OCI-LY1 (cell line): Measurements from ENCODE around the gene IRAK1BP1.
"Not testable (repeated sequence)": the region's sequence is repeated elsewhere in the genome, so short reads cannot be mapped to it uniquely, and the experiment has no call there.

Experiments
- H2AFZ ChIP-seq: fragments of 200-600 bp; sonication (generic), shearing (Covaris generic); 2 replicates; pipeline ENCODE4 v1.6.0; 2014; ENCODE audit warnings: antibody characterized with exemption, mild to moderate bottlenecking, low read length
- H3F3A ChIP-seq: fragments of 200-600 bp; sonication (generic), shearing (Covaris generic); 2 replicates; pipeline ENCODE4 v1.6.0; 2014; ENCODE audit warnings: mild to moderate bottlenecking, antibody characterized with exemption, low read length, moderate library complexity; ENCODE audit not compliant: insufficient read depth
- H3K27ac ChIP-seq: fragments of 200-600 bp; sonication (generic); 2 replicates; pipeline ENCODE4 v1.5.1; 2014; ENCODE audit warnings: low read length, mixed run types, mild to moderate bottlenecking, low read depth; ENCODE audit not compliant: poor library complexity, severe bottlenecking
- H3K27me3 ChIP-seq: fragments of 200-600 bp; sonication (generic); 2 replicates; pipeline ENCODE4 v1.6.0; 2014; ENCODE audit warnings: antibody characterized with exemption, mild to moderate bottlenecking, low read length, moderate library complexity; ENCODE audit not compliant: insufficient read depth
- H3K36me3 ChIP-seq: fragments of 200-600 bp; sonication (generic); 2 replicates; pipeline ENCODE4 v1.6.1; 2014; ENCODE audit warnings: mild to moderate bottlenecking, antibody characterized with exemption, low read length, moderate library complexity, mixed read lengths; ENCODE audit not compliant: insufficient read depth
- H3K4me1 ChIP-seq: fragments of 200-600 bp; sonication (generic); 2 replicates; pipeline ENCODE4 v1.5.1; 2014; ENCODE audit warnings: mild to moderate bottlenecking, low read length, moderate library complexity; ENCODE audit not compliant: insufficient read depth, severe bottlenecking
- H3K4me2 ChIP-seq: fragments of 200-600 bp; sonication (generic), shearing (Covaris generic); 2 replicates; pipeline ENCODE4 v1.6.1; 2014; ENCODE audit warnings: low read length
- H3K4me3 ChIP-seq: fragments of 200-600 bp; sonication (generic); 2 replicates; pipeline ENCODE4 v1.5.1; 2014; ENCODE audit warnings: low read length, low read depth, mild to moderate bottlenecking, mixed read lengths; ENCODE audit not compliant: poor library complexity, severe bottlenecking
- H3K79me2 ChIP-seq: fragments of 200-600 bp; shearing (Covaris generic); 2 replicates; pipeline ENCODE4 v1.6.1; 2016; ENCODE audit warnings: mixed run types, low read length, mixed read lengths; ENCODE audit not compliant: insufficient read depth
- H3K9ac ChIP-seq: fragments of 200-600 bp; sonication (generic), shearing (Covaris generic); 2 replicates; pipeline ENCODE4 v1.6.1; 2014; ENCODE audit warnings: mild to moderate bottlenecking, low read length, mixed read lengths
- H3K9me2 ChIP-seq: fragments of 200-600 bp; sonication (generic), shearing (Covaris generic); 2 replicates; pipeline ENCODE4 v1.6.1; 2014; ENCODE audit warnings: low read depth, mild to moderate bottlenecking, low read length, mixed read lengths
- H3K9me3 ChIP-seq: fragments of 200-600 bp; shearing (Covaris generic); 2 replicates; pipeline ENCODE4 v1.6.1; 2014; ENCODE audit warnings: low read length, mixed read lengths
- H4K20me1 ChIP-seq: fragments of 200-600 bp; sonication (generic), shearing (Covaris generic); 2 replicates; pipeline ENCODE4 v1.6.0; 2016; ENCODE audit warnings: mild to moderate bottlenecking, low read length; ENCODE audit not compliant: insufficient read depth
- CTCF ChIP-seq: fragments of 200-600 bp; sonication (generic), shearing (Covaris generic); IDR thresholded peaks from 2 replicates; pipeline ENCODE4 v1.5.1; 2017; ENCODE audit warnings: mild to moderate bottlenecking, antibody characterized with exemption, low read length, moderate library complexity, mixed read lengths
- EZH2 ChIP-seq: fragments of 200-600 bp; sonication (generic), shearing (Covaris generic); IDR thresholded peaks from 2 replicates; pipeline ENCODE4 v1.8.0; 2017; ENCODE audit warnings: borderline replicate concordance, mixed run types, mild to moderate bottlenecking, antibody characterized with exemption, low read length, moderate library complexity, mixed read lengths

The IRAK1BP1 gene

GRCh38 chr6:78850621-78851020 is 16.7 kb upstream of the IRAK1BP1 start:
- no peaks in the 10 kb centered on the region for H3K79me2 ChIP-seq
- TF ChIP-seq CTCF = no peak
- no peak for TF ChIP-seq EZH2
- H3K4me3 ChIP-seq = no peak overlapping the region
- H3K36me3 ChIP-seq = no peaks in the 10 kb centered on the region
- no peak overlapping the region for H3K4me2 ChIP-seq
- H4K20me1 ChIP-seq = no peaks in the 10 kb centered on the region
- no peaks in the 10 kb centered on the region for H3K27me3 ChIP-seq
- H3K4me1 ChIP-seq = no peaks in the 10 kb centered on the region
- no peak overlapping the region for H2AFZ ChIP-seq
- no peaks in the 10 kb centered on the region for H3K9me3 ChIP-seq
- H3K27ac ChIP-seq = no peak overlapping the region
- no peaks in the 10 kb centered on the region for H3F3A ChIP-seq
- H3K9me2 ChIP-seq = no peaks in the 10 kb centered on the region
- no peak overlapping the region for H3K9ac ChIP-seq

GRCh38 chr6:78851156-78851555 is 16.2 kb upstream of the IRAK1BP1 start:
- no peak overlapping the region for H3K27ac ChIP-seq
- H3K9ac ChIP-seq = no peak overlapping the region
- H4K20me1 ChIP-seq = no peaks in the 10 kb centered on the region
- H3K9me2 ChIP-seq = no peaks in the 10 kb centered on the region
- no peaks in the 10 kb centered on the region for H3K79me2 ChIP-seq
- H3K27me3 ChIP-seq = no peaks in the 10 kb centered on the region
- no peaks in the 10 kb centered on the region for H3K4me1 ChIP-seq
- no peak overlapping the region for H3K4me2 ChIP-seq
- no peak overlapping the region for H2AFZ ChIP-seq
- TF ChIP-seq CTCF (no peak), EZH2 (no peak)
- H3F3A ChIP-seq = no peaks in the 10 kb centered on the region
- H3K9me3 ChIP-seq = no peaks in the 10 kb centered on the region
- no peaks in the 10 kb centered on the region for H3K36me3 ChIP-seq
- H3K4me3 ChIP-seq = no peak overlapping the region

DNA sequence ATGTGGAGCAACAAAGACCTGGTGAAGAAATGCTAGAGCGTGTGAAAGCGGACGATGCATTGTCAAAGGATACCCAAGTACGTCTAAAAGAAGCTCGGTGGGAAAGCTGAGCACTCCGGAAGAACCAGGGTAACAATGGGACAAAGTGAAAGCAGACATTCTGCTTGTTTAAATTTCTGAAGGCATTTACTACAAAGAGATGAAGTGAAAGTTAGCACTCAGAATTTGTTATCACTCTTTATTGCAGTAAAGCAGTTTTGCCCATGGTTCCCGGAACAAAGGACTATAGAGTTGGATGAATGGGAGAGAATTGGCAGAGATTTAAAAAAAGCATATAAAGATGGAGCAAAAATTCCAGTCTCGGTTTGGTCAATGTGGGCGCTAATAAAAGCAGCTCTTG is 12.8 kb upstream of the IRAK1BP1 start:
- Histone ChIP-seq H3K79me2 (no peaks in the 10 kb centered on the region), H3F3A (no peaks in the 10 kb centered on the region), H3K4me3 (no peak overlapping the region), H3K27ac (no peak overlapping the region), H3K36me3 (no peaks in the 10 kb centered on the region), H3K9me2 (no peaks in the 10 kb centered on the region), H3K4me1 (no peaks in the 10 kb centered on the region), H3K9ac (no peak overlapping the region), H2AFZ (no peak overlapping the region), H3K9me3 (no peaks in the 10 kb centered on the region), H4K20me1 (no peaks in the 10 kb centered on the region), H3K4me2 (no peak overlapping the region), H3K27me3 (0 out of 2 replicates have a peak, but pooled peaks cover 2% of the 10 kb centered on the region)
- TF ChIP-seq CTCF = no peak
- TF ChIP-seq EZH2 = no peak

DNA sequence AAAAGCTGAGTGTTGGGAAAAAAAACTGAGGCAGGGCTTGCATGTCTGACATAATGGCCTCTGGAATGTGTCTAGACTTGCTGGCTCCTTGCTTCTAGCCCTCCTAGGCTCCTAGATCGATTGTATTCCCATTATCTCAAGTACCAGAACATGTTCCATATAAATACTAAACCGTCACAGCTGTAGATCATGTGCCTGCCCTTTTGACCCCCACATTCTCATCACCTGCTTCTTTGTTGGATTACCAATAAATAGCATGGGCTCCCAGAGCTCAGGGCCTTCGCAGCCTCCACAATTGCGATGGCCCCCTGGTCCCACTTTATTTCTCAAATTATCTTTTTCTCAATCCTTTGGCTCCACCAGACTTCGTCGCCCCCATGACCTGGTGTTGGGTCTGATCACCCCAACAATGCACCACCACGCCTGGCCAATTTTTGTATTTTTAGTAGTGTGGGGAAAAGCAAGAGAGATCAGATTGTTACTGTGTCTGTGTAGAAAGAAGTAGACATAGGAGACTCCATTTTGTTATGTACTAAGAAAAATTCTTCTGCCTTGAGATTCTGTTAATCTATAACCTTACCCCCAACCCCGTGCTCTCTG is 8.9 kb upstream of the IRAK1BP1 start:
- not testable (repeated sequence) for H3K4me3 ChIP-seq, H3K36me3 ChIP-seq, H3K27me3 ChIP-seq, H3K9ac ChIP-seq, H3K9me2 ChIP-seq, H3F3A ChIP-seq, H3K79me2 ChIP-seq, H3K4me1 ChIP-seq, H4K20me1 ChIP-seq, H2AFZ ChIP-seq, H3K9me3 ChIP-seq, H3K4me2 ChIP-seq, H3K27ac ChIP-seq
